Smooth muscle cell (in vitro differentiated cells): ENCODE measurements around the gene DMD. TPM values are rescaled to one million over a fixed set of nuclear protein-coding genes. Genes with fewer than 3 reads are reported as not detected.

Source experiments
- DNase-seq: peaks from one replicate; lab custom pipeline; 2025; ENCODE audit not compliant: unreplicated experiment; lab: John Stamatoyannopoulos, UW
- H2AFZ ChIP-seq: fragments of 200-600 bp; sonication (generic); 2 replicates; pipeline ENCODE4 v1.6.0; 2016; ENCODE audit warnings: antibody characterized with exemption, low read depth, mild to moderate bottlenecking
- H3F3A ChIP-seq: fragments of 200-600 bp; sonication (generic); 2 replicates; pipeline ENCODE4 v1.6.0; 2017; ENCODE audit warnings: antibody characterized with exemption, low read depth
- H3K27ac ChIP-seq: fragments of 200-600 bp; sonication (generic); 2 replicates; pipeline ENCODE4 v1.5.1; 2016; ENCODE audit warnings: low read depth, mild to moderate bottlenecking
- H3K27me3 ChIP-seq: fragments of 200-600 bp; sonication (generic); 2 replicates; pipeline ENCODE4 v1.6.1; 2016; ENCODE audit warnings: low read depth, mild to moderate bottlenecking
- H3K36me3 ChIP-seq: fragments of 200-600 bp; sonication (generic); 2 replicates; pipeline ENCODE4 v1.5.1; 2016; ENCODE audit warnings: low read depth
- H3K4me1 ChIP-seq: fragments of 200-600 bp; sonication (generic); 2 replicates; pipeline ENCODE4 v1.5.1; 2016; ENCODE audit warnings: low read depth
- H3K4me2 ChIP-seq: fragments of 200-600 bp; sonication (generic); 2 replicates; pipeline ENCODE4 v1.6.0; 2016; ENCODE audit warnings: mild to moderate bottlenecking
- H3K4me3 ChIP-seq: fragments of 200-600 bp; sonication (generic); 2 replicates; pipeline ENCODE4 v1.5.1; 2016; ENCODE audit warnings: mild to moderate bottlenecking
- H3K79me2 ChIP-seq: fragments of 200-600 bp; sonication (generic); 2 replicates; pipeline ENCODE4 v1.6.0; 2016; ENCODE audit warnings: low read depth, mild to moderate bottlenecking
- H3K9ac ChIP-seq: fragments of 200-600 bp; sonication (generic); 2 replicates; pipeline ENCODE4 v1.6.0; 2016; ENCODE audit warnings: low read depth
- H3K9me3 ChIP-seq: fragments of 200-600 bp; sonication (generic); replicated peaks from 2 replicates; pipeline ENCODE4 v1.5.1; 2016; ENCODE audit warnings: low read depth
- H4K20me1 ChIP-seq: fragments of 200-600 bp; sonication (generic); 2 replicates; pipeline ENCODE4 v1.6.0; 2016; ENCODE audit warnings: low read depth
- WGBS: methylation state at CpG from one replicate; pipeline ENCODE4 v1.1.7; 2016; ENCODE audit warnings: low lambda C conversion rate; 5-methylcytosine and 5-hydroxymethylcytosine counted together
- polyA plus RNA-seq: library from polyadenylated mRNA; unstranded; fragments of >200 nt; fragmentation: Nextera tagmentation; extraction: Ambion mirVana; gene quantifications from 2 replicates; pipeline ENCODE4 v1.2.1, GENCODE V29; 2016
- total RNA-seq: library from RNA; depleted of rRNA; stranded (reverse); fragments of >200 nt; gene quantifications from 2 replicates; pipeline ENCODE4 v1.2.3, GENCODE V29; 2014
- TF ChIP-seq, protein P1 (sequence below): fragments of 200-600 bp; sonication (generic); IDR thresholded peaks from 2 replicates; pipeline ENCODE4 v1.5.1; 2017; ENCODE audit warnings: borderline replicate concordance, mild to moderate bottlenecking, antibody characterized with exemption; ENCODE audit not compliant: insufficient read depth, poor library complexity, severe bottlenecking

Gene DMD
- total and polyA plus RNA-seq, 2 experiments from 2014 or later = 12.3 to 12.6 TPM

GRCh38 chrX:32520789-32521188, 690.6 kb downstream of the DMD start:
- WGBS = 99% methylated on average over 2 of the region's 2 CpGs

DNA sequence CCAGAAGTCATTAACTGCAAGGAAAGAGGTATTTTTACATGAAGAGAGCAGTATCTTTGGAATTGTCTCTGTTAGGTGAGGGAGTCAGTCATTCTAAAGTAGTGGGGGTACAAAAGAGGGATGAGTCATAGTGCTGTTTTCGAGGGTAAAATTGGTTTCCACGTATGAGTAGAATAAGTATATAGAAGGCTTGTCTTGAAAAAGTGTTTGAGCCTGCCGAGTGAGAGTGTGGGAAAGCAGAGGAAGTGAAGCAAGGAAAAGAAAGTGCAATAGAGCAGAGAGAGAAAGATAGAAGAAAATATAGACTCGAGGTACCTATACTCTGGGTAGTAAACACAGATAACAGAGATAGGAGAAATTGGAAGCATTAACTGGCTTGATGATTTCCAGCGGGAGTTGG, 696.4 kb downstream of the DMD start:
- Histone ChIP-seq H3K79me2 (no peaks in the 10 kb centered on the region), H4K20me1 (no peaks in the 10 kb centered on the region), H3K4me1 (no peaks in the 10 kb centered on the region), H3F3A (no peaks in the 10 kb centered on the region), H2AFZ (peak overlapping the region; percentile 35), H3K9me3 (no peaks in the 10 kb centered on the region), H3K36me3 (no peaks in the 10 kb centered on the region), H3K9ac (no peak overlapping the region), H3K27ac (no peak overlapping the region), H3K27me3 (no peaks in the 10 kb centered on the region), H3K4me3 (no peak overlapping the region), H3K4me2 (peak overlapping the region; percentile 19)
- DNase-seq = no peak
- whole genome bisulfite sequencing = 37% methylated on average over 5 of the region's 5 CpGs
- TF ChIP-seq, protein P1, sequence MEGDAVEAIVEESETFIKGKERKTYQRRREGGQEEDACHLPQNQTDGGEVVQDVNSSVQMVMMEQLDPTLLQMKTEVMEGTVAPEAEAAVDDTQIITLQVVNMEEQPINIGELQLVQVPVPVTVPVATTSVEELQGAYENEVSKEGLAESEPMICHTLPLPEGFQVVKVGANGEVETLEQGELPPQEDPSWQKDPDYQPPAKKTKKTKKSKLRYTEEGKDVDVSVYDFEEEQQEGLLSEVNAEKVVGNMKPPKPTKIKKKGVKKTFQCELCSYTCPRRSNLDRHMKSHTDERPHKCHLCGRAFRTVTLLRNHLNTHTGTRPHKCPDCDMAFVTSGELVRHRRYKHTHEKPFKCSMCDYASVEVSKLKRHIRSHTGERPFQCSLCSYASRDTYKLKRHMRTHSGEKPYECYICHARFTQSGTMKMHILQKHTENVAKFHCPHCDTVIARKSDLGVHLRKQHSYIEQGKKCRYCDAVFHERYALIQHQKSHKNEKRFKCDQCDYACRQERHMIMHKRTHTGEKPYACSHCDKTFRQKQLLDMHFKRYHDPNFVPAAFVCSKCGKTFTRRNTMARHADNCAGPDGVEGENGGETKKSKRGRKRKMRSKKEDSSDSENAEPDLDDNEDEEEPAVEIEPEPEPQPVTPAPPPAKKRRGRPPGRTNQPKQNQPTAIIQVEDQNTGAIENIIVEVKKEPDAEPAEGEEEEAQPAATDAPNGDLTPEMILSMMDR = no peak

More at GRCh38 chrX:32520789-32521188, 690.6 kb downstream of the DMD start:
- Histone ChIP-seq H3K27me3 (no peaks in the 10 kb centered on the region), H3K9ac (no peak overlapping the region), H3K4me3 (no peak overlapping the region), H3K9me3 (no peaks in the 10 kb centered on the region), H4K20me1 (no peaks in the 10 kb centered on the region), H3K4me1 (no peaks in the 10 kb centered on the region), H2AFZ (no peak overlapping the region), H3K36me3 (no peaks in the 10 kb centered on the region), H3K79me2 (no peaks in the 10 kb centered on the region), H3K27ac (no peak overlapping the region), H3K4me2 (no peak overlapping the region), H3F3A (no peaks in the 10 kb centered on the region)
- TF ChIP-seq, protein P1 = no peak
- DNase-seq = no peak

- WGBS = 69% methylated on average over 3 of the region's 3 CpGs
These were observed 709.7 kb downstream of the DMD start for GRCh38 chrX:32501606-32502005.

GRCh38 chrX:32496671-32497070, 714.7 kb downstream of the DMD start:
- Histone ChIP-seq H3K27ac (no peak overlapping the region), H3K4me2 (no peak overlapping the region), H3K9me3 (no peaks in the 10 kb centered on the region), H3K36me3 (no peaks in the 10 kb centered on the region), H2AFZ (no peak overlapping the region), H3F3A (no peaks in the 10 kb centered on the region), H3K4me3 (no peak overlapping the region), H3K27me3 (no peaks in the 10 kb centered on the region), H3K9ac (no peak overlapping the region), H4K20me1 (no peaks in the 10 kb centered on the region), H3K79me2 (no peaks in the 10 kb centered on the region), H3K4me1 (no peaks in the 10 kb centered on the region)
- TF ChIP-seq, protein P1 = no peak
- WGBS = 92% methylated on average over 6 of the region's 6 CpGs
- DNase-seq = no peak

More at GRCh38 chrX:32501606-32502005, 709.7 kb downstream of the DMD start:
- H3K9ac ChIP-seq = no peak overlapping the region
- no peaks in the 10 kb centered on the region for H3K79me2 ChIP-seq
- no peak overlapping the region for H3K4me3 ChIP-seq
- H3K9me3 ChIP-seq = no peaks in the 10 kb centered on the region
- TF ChIP-seq, protein P1 = no peak
- H3K4me2 ChIP-seq = no peak overlapping the region
- H3K4me1 ChIP-seq = no peaks in the 10 kb centered on the region
- H3K27me3 ChIP-seq = no peaks in the 10 kb centered on the region
- no peaks in the 10 kb centered on the region for H3K36me3 ChIP-seq
- no peaks in the 10 kb centered on the region for H3F3A ChIP-seq
- no peaks in the 10 kb centered on the region for H4K20me1 ChIP-seq
- H3K27ac ChIP-seq = no peak overlapping the region
- H2AFZ ChIP-seq = no peak overlapping the region
- no peak for DNase-seq
